ENCODE measurements around the gene HIGD1A. TPM values are rescaled to one million over a fixed set of nuclear protein-coding genes. Genes with fewer than 3 reads are reported as not detected.

Gene HIGD1A
- total RNA-seq, 1 experiment from 2014 or later = 193 TPM

DNA sequence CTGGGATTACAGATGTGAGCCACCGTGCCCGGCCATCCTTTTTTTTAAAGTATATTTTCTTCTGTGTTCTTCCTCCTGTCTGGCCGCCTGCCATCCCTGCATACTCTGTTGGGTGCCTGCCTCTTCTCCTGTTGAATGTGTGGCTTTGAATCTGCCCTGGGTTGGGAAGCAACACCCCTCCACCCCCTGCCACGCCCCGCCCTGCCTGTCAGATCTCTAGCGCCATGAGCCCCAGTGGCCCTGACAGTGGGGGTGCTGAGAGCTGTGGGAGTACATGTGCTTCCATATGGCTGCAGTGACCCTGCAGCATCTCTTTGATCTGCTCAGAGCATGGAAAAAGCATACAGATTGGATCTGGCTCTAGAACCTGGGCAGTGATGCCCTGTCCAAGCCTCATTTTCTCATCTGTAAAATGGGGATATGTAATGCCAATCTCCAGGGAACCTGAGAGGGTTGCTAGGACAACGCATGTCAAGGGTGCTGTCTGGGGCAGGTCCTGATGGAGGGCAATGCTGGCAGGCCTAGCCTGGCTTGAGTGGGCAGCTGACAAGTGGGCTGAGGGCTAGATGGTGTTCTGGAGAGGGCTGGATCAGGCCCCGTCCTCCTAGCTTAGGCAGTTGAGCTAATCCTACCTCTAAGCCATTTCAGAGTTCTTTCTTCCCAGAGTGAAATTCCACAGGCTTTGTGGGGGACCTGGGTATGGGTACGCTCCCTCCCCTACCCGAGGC is 55.1 kb downstream of the HIGD1A start:
- DNase-seq (ENCODE audit: low read depth, low spot score) = no peak
- in situ Hi-C loops (cut with HindIII; ENCODE audit: low pct_unique_long_range_greater_than_20kb, low sequenced_read_pairs) = no loop called here

DNA sequence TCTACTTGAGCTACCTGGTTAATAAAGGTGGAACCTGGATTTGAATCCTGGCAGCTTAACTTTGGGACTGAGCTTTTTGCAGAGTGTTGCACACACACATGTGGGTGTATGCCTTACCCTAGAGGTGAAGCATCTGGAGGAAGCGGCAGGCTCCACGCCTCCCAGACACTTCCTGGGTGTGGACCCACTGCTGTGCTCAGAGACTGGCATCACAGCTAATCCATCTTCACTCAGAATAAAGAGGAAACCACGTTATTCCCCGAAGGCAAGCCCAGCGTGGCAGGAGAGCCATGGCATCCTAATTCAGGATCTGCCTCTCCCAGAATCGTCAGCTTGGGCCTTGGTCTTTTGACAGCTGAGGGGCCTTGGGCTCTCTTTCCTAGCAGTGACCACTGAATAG is 56.7 kb downstream of the HIGD1A start:
- no peak for DNase-seq (ENCODE audit: low read depth, low spot score)
- in situ Hi-C loops (cut with HindIII; ENCODE audit: low pct_unique_long_range_greater_than_20kb, low sequenced_read_pairs) = no loop called here

DNA sequence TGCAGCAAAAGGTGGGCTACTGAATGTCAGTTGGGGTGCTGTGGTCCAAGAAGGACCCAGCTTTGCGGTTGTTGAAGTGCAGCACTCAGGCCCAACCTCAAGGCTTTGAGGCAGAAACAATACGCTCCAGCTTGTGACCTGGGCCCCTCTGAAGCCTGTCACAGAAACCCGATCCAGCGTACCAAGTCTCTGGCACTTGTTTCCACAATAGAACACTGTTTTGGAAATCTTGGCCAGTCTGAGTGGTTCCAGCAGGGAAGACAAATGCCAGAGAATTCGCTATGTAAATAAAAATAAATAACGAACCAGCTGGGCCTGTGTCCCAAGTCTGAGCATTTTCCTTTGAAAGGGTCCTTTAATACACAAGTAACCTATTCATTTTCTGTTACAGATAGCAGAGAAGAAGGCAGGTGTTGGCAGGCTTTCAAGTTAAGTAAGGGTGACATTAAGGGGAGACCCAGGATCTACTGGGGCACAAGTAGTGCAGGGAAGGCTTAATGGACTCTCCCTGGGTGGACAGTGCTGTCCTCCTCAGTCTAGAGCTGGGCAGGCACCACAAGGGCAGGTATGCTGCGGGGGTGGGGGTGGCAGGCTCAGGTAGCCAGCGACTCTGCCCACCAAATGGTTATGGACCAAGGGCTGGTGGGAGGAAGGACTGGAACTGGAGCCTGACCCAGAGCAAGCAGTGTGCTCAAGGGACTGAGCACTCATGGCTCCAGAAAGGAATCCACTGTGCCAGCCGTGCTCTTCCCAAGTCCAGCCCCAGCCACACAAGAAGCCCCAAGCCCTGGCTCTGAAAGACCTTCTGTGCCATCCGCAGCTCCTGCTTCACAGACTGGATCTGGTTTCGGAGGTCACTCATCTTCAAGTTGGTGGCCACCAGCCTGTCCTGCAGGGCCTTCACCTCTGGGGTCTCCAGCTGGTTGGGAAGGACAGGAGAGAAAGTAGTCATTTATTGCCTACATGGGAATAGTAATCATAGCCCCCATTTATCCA is 57.5 kb downstream of the HIGD1A start:
- DNase-seq (ENCODE audit: low read depth, low spot score) = no peak
- in situ Hi-C loops (cut with HindIII; ENCODE audit: low pct_unique_long_range_greater_than_20kb, low sequenced_read_pairs) = no loop called here

DNA sequence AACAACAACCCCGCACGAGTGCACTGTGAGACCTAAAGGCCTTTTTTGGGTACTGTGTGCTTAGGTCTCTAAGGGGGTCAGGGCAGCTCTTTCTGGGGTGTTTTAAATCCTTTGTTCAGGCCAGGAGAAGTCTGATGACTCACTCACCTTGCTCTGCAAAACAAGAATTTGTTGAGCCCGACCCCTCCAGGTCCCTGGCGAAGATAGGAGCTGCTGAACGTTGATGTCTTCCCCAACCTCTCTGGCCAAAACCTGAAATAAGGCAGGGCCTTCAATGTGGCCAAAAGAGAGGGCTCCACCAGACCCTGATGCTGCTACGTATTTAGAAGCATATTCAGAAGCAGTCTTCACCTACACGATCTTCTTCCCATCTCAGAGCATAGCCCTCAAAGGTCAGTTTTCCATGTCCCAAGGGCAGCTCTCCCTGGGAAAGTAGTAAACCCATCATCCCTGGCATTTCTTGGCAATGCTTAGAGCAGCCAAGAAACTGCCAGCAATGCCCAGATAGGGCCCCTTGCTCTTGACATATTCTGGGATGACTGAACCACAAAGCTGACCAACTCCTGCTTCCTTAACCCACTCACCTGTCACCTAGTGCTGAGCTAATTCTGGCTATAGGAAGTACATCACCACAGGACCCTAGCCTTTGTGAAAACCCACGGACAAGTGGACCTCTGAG is 58.4 kb downstream of the HIGD1A start:
- in situ Hi-C loops (cut with HindIII; ENCODE audit: low pct_unique_long_range_greater_than_20kb, low sequenced_read_pairs) = no loop called here
- no peak for DNase-seq (ENCODE audit: low read depth, low spot score)

DNA sequence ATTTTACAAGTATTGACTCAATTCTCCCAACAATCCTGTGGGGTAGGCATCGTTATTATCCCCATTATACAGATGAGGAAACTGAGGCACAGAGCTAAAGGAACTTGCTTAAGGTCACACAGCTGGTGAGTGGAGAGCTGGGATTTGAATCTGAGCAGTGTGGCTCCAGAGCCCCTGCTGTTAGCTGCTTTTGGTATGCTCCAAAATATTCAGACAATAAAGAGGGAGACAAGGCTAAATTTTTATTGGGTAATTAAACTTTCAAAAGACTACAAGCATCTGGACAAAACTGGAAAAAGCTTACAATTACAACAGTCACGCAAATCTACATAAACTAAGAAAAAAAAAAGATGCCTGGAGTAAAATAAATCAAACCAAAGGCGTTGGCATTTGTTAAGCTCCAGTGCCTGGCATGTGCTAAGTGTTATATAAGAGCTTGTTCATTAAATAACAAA is 59.0 kb downstream of the HIGD1A start:
- no peak for DNase-seq (ENCODE audit: low read depth, low spot score)
- in situ Hi-C loops (cut with HindIII; ENCODE audit: low pct_unique_long_range_greater_than_20kb, low sequenced_read_pairs) = no loop called here

DNA sequence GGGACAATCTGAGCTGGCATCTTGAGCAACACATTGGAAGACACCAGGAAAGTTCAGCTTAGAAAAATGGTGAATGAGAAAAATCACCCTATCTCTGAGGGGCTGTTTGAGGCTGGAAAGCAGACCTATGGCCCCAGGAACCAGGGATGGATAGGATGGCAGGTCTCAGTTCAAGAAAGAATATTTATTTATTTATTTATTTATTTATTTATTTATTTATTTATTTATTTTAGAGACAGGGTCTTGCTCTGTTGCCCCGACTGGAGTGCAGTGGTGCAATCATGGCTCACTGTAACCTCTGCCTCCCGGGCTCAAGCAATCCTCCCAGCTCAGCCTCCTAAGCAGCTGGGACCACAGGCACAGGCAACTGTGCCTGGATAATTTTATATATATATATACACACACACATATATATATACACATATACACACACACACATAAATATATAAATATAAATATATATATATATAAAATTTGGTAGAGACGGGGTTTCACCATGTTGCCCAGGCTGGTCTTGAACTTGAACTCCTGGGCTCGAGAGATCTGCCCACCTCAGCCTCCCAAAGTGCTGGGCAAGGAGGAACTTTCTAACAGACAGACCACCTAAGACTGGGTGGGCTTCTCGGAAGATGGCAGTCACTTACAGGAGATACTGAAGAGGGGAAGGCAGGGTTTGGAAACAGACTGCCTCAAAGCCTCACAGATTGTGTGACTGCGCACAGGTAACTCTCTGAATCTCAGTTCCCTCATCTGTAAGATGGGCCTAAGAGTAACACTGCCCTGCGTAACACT is 60.9 kb downstream of the HIGD1A start:
- DNase-seq (ENCODE audit: low read depth, low spot score) = no peak
- in situ Hi-C loops (cut with HindIII; ENCODE audit: low pct_unique_long_range_greater_than_20kb, low sequenced_read_pairs) = no loop called here

DNA sequence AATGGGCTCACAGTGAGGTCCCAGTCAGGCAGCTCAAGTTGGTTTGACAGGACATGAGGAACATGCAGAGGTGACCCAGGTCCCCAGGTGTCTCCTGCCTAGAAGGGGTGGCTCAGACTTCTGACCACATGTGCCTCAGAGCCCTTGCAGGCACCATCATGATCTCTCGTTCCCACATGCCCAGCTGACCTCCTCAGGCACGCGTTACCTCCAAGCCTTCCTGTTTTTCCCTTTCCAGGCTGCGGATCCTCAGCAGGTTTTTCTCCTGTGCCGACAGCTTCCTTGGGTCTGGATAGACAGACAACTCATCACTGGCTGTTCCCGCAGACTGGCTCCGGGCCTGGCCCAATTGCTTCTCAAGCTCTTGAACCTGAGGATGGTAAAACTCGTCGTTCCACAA is 61.6 kb downstream of the HIGD1A start:
- DNase-seq (ENCODE audit: low read depth, low spot score) = no peak
- in situ Hi-C loops (cut with HindIII; ENCODE audit: low pct_unique_long_range_greater_than_20kb, low sequenced_read_pairs) = no loop called here

DNA sequence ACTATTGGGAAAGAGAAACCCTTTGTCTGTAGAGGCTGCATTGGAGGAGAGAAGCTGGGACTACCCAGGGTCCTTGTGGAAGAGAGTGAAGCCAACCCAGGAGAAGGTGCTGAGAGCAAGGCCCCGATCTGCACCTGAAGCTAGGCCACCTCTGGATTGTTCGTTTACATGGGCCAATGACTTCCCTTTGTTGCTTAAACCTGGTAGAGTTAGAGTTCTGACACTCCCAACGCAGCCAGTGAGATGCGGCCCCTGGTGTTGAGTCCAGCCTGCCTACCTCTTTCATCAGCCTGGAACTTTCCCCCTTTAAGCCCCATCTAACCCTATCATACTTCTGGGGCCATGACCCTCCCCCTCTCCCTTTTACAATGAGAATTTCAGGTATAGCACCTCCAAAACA is 62.0 kb downstream of the HIGD1A start:
- DNase-seq (ENCODE audit: low read depth, low spot score) = no peak
- in situ Hi-C loops (cut with HindIII; ENCODE audit: low pct_unique_long_range_greater_than_20kb, low sequenced_read_pairs) = no loop called here

DNA sequence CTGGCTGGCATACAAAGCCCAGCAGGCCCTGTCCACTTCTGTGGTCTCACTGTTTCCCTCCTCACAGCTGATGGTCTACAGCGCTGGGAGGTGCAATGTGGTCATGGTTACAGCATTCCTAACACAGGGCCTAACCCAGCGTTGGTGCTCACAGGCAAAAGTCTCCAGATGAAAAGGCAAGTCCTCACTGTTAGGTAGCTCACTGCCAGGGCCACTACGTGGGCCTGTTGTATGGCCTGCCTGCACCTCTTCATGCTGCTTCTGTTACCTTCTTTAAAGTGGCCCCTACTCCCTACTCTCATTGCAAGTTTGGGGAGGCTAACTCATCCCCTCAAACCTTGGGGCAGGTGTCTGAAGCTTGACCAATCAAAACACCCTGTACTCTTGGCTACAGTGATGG is 62.5 kb downstream of the HIGD1A start:
- DNase-seq (ENCODE audit: low read depth, low spot score) = no peak
- in situ Hi-C loops (cut with HindIII; ENCODE audit: low pct_unique_long_range_greater_than_20kb, low sequenced_read_pairs) = no loop called here

DNA sequence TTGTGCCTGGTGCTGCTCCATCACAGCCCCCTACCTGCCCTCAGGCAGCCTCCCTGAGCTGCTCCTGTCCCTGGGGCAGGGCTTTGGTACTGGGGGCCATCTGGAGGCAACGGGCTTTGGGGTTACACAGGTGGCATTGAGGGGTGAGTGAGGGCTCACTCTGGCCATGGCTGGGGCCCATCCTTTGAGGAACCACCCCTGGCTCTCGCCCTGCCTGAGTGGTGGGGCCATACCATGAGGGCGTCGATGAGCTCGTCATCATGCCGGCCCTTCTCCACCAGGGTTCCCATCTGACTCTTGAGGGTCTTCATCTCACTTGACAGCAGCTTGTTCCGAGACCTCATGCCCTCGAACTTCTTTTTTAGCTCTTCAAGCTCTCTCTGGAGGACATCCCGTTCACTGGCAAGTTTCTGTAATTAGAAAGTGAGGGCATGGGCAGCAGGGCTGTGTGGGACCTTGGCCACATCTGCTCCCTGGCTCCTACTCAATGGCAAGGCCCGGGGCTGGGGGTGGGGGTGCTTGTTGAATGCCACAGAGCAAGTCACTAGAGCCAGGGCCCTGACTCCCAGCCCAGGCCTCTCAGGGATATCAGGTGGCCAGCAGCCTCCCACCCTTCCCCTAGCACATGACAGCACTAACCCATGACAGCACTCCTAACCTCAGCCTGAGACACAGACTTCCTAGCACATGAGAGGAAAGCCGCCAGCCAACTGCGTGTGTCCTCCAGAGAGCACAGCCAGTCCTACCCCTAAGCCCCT is 64.7 kb downstream of the HIGD1A start:
- in situ Hi-C loops (cut with HindIII; ENCODE audit: low pct_unique_long_range_greater_than_20kb, low sequenced_read_pairs) = no loop called here
- DNase-seq (ENCODE audit: low read depth, low spot score) = peak; percentile 62

DNA sequence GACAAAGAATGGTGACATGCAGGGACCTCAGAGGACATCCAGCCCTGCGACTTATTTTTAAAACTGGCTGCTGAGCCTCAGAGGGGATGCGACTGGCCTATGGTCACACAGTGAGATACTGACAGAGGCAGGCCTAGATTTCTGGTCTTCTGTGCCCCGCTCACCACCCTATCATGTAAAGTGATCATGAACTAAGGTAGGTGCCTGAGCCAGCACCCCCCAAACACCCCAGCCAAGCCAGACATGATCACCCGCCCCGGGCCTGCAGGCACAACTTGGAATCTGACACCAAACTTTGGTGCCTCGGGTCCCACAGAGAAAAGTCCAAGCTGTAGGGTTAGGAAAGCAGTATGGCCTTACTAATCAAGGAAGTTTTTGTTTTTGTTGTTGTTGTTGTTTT is 67.8 kb downstream of the HIGD1A start:
- no peak for DNase-seq (ENCODE audit: low read depth, low spot score)
- in situ Hi-C loops (cut with HindIII; ENCODE audit: low pct_unique_long_range_greater_than_20kb, low sequenced_read_pairs) = no loop called here

DNA sequence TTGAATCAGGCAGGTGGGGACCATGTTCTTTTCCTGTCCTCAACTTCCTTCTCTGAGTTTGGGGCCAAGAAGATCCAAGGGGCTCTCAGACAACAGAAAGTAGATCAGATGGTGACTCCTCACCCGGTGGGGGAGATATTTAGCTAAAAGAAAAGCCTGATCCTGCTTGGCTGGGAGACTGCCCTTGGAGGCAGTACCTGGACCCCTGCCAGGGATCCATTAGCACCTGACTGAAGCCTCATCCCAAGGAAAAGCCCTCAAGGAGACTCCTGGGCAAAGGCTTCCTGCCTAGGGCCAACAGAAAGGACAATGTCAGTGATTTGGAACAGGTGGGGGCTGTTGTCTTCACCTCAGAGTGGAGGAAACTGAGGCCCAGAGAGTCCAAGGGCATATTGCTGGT is 68.2 kb downstream of the HIGD1A start:
- DNase-seq (ENCODE audit: low read depth, low spot score) = no peak
- in situ Hi-C loops (cut with HindIII; ENCODE audit: low pct_unique_long_range_greater_than_20kb, low sequenced_read_pairs) = no loop called here

DNA sequence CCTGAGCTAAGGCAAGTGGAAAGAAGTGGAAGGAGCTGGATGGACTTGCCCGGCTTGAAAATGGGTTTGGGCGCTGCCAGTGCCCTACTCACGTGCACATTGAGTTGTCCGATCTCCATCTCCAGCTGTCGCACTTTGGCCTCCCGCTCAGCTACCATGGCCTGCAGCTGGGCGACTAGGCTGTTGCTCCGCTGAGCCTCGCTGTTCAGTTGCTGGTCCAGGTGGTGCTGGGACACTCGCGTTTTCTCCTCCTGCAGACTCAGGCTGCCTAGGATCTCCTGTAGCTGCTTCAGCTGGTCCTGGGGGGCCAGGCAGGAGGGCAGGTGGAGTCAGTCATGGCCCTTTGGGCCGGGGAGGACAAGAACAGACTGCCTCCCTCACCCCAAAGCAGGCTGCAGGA is 68.7 kb downstream of the HIGD1A start:
- no peak for DNase-seq (ENCODE audit: low read depth, low spot score)
- in situ Hi-C loops (cut with HindIII; ENCODE audit: low pct_unique_long_range_greater_than_20kb, low sequenced_read_pairs) = no loop called here

DNA sequence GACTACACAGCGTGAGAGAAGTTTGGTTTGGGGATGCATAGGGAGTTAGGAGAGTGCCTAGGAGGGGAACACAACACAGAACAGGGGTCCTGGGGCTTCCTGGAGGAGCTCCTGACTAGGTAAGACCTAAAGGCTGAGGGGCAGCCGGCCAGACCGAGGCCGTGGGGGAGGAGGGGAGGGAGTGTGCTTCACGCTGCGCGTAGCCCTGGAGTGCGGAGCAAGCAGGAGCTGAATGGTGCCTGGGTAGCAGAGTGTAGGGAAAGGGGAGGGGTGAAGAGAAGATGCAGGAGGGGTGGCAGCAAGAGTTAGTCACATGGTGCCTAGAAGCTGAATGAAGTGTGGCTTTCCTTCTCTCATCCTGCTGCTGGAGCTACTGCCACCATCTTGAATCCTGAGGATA is 69.3 kb downstream of the HIGD1A start:
- DNase-seq (ENCODE audit: low read depth, low spot score) = no peak
- in situ Hi-C loops (cut with HindIII; ENCODE audit: low pct_unique_long_range_greater_than_20kb, low sequenced_read_pairs) = no loop called here

DNA sequence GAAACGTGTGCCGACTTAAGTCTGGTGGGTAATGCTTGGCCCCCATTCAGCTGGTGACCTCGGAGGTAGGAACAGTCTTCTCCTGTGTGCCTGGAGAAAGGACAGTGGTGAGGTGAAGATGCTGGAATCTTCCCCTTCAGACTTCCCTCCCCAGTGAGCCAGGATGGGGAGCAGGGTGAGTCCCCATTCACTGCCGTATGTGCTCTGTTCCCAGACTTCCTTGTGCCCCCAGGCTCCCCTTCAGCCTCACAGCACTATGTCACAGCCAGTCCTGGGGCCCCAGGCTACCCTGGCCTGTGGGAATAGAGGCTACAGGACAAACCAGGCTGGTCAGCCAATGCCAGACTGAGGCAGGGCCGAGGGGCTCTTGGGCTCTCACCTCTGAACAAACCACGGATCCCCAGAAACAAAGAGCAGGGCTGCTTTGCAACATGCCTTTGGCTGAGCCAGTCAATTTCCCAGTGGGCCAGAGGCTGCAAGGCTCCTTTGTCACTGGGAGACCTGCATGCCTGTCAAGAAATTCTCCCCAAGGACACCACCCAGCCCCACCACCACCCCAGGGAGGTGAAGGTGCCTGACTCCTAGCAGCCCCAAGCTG is 69.9 kb downstream of the HIGD1A start:
- no peak for DNase-seq (ENCODE audit: low read depth, low spot score)
- in situ Hi-C loops (cut with HindIII; ENCODE audit: low pct_unique_long_range_greater_than_20kb, low sequenced_read_pairs) = no loop called here

DNA sequence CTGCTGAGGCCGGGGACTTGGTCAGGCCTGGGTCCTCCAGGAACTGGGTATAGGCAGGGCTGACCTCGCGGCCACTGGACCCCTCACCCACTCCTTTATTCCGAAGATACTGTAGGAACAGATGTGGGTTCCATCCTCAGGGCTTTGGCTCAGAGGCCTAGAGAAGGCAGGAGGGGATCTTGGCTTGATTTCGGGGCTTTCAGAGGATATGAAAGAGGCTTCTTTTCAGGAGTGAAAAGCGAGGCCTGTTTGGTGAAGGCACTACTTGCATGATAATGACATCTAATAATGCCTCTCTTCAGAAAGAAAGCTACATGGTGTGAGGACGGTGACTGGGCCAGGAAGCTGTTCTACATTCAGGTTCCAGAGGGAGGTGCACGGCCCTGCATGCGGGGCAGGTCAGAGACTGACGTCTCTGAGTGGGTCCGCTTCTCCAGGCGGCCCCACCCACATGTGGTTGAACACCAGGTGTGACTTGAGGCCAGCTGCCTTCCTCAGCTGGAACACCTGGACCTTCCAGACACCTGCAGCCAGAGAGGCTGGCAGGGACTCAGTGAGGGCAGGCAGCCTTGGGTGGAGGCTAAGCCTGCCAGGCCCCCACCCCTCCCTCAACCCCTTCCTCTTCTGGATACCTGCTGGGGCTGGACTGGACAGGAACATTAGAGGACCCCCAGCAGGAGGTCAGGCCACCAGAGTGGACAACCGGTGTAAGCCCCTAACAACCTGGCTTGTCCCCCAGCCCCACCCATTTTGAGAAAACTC is 70.6 kb downstream of the HIGD1A start:
- DNase-seq (ENCODE audit: low read depth, low spot score) = no peak
- in situ Hi-C loops (cut with HindIII; ENCODE audit: low pct_unique_long_range_greater_than_20kb, low sequenced_read_pairs) = no loop called here

All from SK-MEL-5 (cell line).